IPS-20b (cell line): ENCODE measurements around the gene SOX21.

Source experiments
- H3K27ac ChIP-seq: one replicate; pipeline ENCODE4 v1.5.1; 2013; ENCODE audit warnings: low read length
- H3K27me3 ChIP-seq: 2 replicates; pipeline ENCODE4 v1.6.1; 2013; ENCODE audit warnings: mild to moderate bottlenecking, low read length, inconsistent platforms; ENCODE audit not compliant: insufficient read depth
- H3K36me3 ChIP-seq: 2 replicates; pipeline ENCODE4 v1.6.1; 2013; ENCODE audit warnings: low read depth, mild to moderate bottlenecking, inconsistent platforms, low read length, moderate library complexity; ENCODE audit not compliant: insufficient read depth
- H3K4me1 ChIP-seq: 2 replicates; pipeline ENCODE4 v1.6.1; 2013; ENCODE audit warnings: mild to moderate bottlenecking, control low read depth, inconsistent platforms, low read length, moderate library complexity; ENCODE audit not compliant: insufficient read depth
- H3K4me3 ChIP-seq: 2 replicates; pipeline ENCODE4 v1.5.1; 2013; ENCODE audit warnings: mild to moderate bottlenecking, low read length, inconsistent platforms
- H3K9ac ChIP-seq: 2 replicates; pipeline ENCODE4 v1.6.1; 2013; ENCODE audit warnings: low read depth, mild to moderate bottlenecking, inconsistent platforms, low read length, moderate library complexity
- H3K9me3 ChIP-seq: 2 replicates; pipeline ENCODE4 v1.6.1; 2013; ENCODE audit warnings: mild to moderate bottlenecking, low read depth, low read length, inconsistent platforms; ENCODE audit not compliant: insufficient read depth

Gene SOX21

DNA sequence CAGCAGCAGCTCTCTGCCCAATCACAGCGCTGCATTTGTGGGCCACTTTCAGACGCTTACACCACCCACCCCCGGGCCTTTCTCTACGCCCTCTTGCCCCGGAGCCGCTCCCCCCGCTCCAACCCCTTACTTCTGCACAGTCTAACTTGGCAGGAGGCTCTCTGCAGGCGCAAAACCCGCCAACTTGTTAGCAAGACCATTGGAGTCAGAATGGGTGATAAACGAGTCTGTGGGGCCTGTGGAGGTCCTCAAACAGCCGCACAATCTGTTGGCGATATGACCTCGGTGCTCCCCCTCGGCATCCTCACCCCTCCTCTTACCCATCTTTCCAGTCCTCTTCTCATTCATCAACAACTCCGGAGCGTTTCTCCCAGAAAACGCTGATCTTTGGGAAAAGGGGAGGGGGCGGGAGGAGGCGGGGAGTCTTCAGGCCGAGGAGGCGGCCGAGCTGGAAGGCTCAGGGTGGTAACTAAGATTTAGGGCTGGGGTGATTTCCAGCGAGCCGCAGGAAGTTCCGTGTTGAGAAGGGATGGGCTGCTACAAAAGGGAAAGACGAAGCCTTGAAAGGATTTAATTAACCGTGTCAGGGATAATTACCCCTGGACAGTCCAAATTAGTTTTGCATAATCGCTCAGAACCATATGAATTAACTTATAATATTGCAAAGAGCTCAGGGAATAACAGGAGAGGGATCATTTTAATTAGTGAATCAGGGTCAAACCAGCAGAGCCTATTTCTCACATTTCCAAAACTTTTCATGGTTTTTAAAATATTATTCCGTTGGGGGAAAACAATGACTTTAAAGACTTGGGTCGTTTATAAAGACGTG lies 4.1 kb downstream of the SOX21 start:
- Histone ChIP-seq H3K9me3 (no peaks in the 10 kb centered on the region), H3K27me3 (peaks cover 94% of the 10 kb centered on the region), H3K4me1 (peaks cover 43% of the 10 kb centered on the region; the same call in 1 of the 2 replicates), H3K36me3 (no peaks in the 10 kb centered on the region), H3K27ac (peak overlapping the region; percentile 65), H3K9ac (peak overlapping the region; percentile 87; the same call in 1 of the 2 replicates), H3K4me3 (peak overlapping the region; percentile 88)

DNA sequence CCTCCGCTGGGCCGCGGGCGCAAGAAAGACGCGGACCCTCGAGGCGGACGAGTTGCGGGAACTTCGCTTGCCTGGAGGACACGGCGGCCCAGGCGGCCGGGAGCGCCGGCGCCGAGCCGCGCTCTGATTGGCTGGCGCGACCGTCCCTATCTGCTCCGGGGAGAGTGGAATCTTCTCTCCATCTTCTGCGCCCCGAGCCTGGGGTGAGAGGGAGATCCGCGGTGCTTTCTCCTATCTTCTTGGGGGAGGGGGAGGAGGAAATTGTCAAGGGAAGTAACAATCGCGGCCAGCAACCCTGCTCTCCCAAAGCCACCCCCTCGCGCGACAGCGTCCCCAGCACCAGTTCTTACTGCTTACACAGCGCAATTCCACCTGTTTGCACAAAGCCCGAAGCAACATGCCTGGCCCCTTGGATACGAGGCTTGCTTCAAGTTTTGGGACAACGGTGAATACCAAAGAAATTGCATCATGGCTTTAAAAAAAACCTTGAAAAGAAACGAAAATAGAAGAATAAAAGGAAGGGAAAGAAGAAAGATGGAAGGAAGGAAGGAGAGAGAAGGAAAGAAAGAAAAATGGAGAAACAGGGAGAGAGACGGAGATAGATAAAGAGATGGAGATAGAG lies 4.8 kb downstream of the SOX21 start:
- Histone ChIP-seq H3K9me3 (no peaks in the 10 kb centered on the region), H3K9ac (peak overlapping the region; percentile 87), H3K36me3 (no peaks in the 10 kb centered on the region), H3K27ac (peak overlapping the region; percentile 65), H3K27me3 (peaks cover 94% of the 10 kb centered on the region), H3K4me1 (peaks cover 43% of the 10 kb centered on the region; the same call in 1 of the 2 replicates), H3K4me3 (peak overlapping the region; percentile 88)

DNA sequence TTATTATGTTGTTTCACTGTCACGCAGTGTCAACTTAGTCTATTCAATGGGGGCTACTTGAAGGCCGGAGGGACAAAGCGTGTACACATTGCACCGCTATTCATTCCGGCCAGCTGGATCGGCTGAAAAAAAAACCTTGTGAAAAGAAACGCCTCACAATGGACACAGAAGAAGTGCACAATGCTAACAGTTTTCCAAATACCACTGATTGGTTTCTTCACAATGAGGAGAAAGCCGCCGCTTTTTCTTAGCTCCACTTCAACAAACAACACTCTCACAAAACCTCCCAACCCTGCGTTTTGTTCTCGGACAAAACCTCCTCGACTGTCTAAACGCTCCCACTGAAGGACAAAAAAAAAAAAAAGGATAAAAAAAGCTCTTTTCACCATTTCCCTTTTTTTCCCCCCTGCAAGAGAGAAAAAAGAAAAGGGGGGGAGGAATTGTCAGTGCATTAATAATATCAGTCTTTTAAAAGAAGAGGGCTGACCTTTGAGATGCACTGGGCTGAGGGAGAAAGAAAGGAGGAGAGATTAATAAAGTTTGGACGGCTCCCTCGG lies 5.4 kb downstream of the SOX21 start:
- no peaks in the 10 kb centered on the region for H3K9me3 ChIP-seq
- no peaks in the 10 kb centered on the region for H3K36me3 ChIP-seq
- H3K27ac ChIP-seq = no peak overlapping the region
- peak overlapping the region; percentile 87 for H3K9ac ChIP-seq
- H3K4me1 ChIP-seq = peaks cover 43% of the 10 kb centered on the region; the same call in 1 of the 2 replicates
- peaks cover 94% of the 10 kb centered on the region for H3K27me3 ChIP-seq
- peak overlapping the region; percentile 88 for H3K4me3 ChIP-seq

DNA sequence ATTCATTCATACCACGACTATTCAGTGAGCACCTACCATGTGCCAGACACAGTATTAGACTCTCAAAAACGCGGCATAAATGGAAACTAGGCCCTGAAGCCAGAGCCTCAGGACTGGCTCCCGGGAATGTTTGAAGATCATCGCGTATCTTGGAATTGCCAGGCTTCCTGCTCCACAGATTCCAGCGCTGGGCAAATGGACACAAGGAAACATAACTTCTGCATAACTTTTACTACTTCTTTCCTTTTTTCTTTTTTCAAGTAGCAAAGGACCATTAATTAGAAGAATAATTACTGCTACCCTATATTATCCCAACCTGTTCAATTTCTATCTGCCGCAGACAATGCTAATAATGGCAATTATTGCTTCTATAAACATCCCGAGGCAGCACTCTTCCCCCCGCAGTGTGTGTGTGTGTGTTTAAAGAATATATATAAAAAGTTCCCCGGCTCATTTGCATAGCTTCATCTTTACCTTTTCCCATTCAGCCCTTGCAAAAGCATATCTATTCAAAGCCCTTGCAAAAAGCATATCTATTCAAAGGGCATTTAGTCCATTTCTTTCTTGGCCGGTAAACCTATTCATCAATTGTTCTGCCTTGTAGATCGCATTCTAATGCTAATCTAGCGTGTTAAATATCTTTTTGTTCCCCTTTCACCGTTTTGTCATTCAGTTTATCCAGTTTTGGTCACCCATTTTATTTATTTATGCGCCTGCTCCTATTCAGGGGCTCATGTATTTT lies 6.1 kb downstream of the SOX21 start:
- Histone ChIP-seq H3K36me3 (no peaks in the 10 kb centered on the region), H3K27ac (no peak overlapping the region), H3K27me3 (peaks cover 96% of the 10 kb centered on the region), H3K4me1 (peaks cover 43% of the 10 kb centered on the region; the same call in 1 of the 2 replicates), H3K4me3 (peak overlapping the region; percentile 88), H3K9me3 (no peaks in the 10 kb centered on the region), H3K9ac (no peak overlapping the region)

DNA sequence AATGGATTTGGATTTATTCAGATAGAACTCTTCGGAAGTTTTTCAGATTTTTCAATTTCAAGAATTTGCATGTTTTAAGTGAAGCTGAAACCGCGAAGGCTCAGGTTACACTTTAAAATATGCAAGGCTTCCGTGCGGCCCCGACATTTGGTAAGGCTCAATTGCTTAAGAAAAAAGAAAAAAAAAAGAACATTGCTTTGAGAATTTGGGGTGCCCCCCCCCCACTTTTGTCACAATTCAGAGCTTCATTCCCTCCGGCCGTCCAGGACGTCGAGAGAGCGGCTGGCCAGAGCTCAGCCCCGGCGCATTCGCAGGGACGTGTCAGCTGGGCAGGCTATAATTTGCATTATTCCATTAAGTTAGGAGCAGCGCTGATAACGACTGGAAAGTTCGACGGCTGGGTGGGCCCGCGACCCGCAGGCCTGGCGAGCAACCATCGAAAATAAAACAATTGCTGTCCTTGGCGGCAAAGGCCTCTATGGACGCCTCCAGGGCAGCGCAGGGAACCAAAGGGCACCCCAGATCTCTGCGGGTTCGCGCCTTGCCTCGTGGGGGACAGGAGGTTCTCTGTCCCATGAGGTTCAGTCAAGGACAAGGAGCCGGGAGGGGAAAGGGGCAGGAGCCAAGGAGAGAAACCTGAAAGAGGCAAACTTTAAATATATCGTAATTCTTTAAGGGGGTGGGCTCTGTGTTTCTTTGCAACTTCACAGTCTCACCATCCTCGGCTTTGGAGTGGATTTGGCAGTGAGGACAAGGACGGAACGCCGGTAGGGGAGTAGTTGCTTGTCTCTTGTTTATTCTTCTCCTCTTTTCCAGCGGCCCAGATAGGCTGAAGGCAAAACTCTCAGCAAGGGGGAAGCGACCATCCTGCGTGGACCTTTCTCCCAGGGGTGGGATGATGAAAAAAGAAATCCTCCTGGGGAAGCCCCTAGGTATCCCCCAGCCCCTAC lies 7.0 kb downstream of the SOX21 start:
- H3K27ac ChIP-seq = no peak overlapping the region
- H3K27me3 ChIP-seq = peaks cover 98% of the 10 kb centered on the region
- H3K36me3 ChIP-seq = no peaks in the 10 kb centered on the region
- H3K4me3 ChIP-seq = peak overlapping the region; percentile 88; the same call in 1 of the 2 replicates
- peak overlapping the region; percentile 38; the same call in 1 of the 2 replicates for H3K9ac ChIP-seq
- H3K9me3 ChIP-seq = no peaks in the 10 kb centered on the region
- H3K4me1 ChIP-seq = peaks cover 43% of the 10 kb centered on the region; the same call in 1 of the 2 replicates

DNA sequence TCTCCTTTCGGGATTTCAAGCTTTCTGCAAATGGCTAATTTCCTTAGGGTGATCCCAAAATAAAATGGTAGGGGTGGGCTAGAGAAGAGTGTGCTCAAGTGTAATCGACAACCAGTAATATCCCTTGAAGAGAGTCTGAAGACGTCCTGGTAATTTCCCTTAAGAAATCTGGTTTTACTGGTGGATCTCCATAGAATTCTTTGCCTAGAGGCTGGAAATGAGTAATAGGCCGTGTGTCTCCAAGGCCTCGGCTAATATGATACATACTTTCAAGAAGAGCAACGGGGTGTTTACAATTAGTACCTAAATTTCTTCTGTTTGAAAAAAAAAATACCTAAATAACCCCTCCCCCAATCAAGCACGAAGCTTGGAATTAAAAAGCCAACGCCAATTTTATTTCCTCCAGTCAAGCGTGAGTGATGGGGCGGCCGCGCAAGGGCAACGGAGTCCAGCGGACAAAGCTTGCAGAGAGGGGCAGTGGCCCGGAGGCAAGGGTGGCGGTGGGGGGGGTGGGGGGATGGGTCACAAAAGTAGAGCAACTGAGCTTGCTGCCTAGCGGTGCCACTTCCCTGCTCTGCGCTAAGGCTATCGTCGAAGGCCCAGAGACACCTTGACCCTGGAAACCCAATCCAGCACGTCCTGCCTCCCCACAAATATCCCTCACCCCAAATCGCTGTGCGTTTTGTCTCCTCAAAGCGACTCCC lies 7.8 kb downstream of the SOX21 start:
- no peak overlapping the region for H3K9ac ChIP-seq
- peaks cover 98% of the 10 kb centered on the region for H3K27me3 ChIP-seq
- H3K4me3 ChIP-seq = peak overlapping the region; percentile 88
- no peaks in the 10 kb centered on the region for H3K36me3 ChIP-seq
- no peaks in the 10 kb centered on the region for H3K9me3 ChIP-seq
- H3K4me1 ChIP-seq = peaks cover 35% of the 10 kb centered on the region; the same call in 1 of the 2 replicates
- no peak overlapping the region for H3K27ac ChIP-seq

GRCh38 chr13:94703721-94704314 lies 8.5 kb downstream of the SOX21 start:
- Histone ChIP-seq H3K4me1 (peaks cover 28% of the 10 kb centered on the region; the same call in 1 of the 2 replicates), H3K27ac (no peak overlapping the region), H3K9me3 (no peaks in the 10 kb centered on the region), H3K9ac (no peak overlapping the region), H3K27me3 (peaks cover 97% of the 10 kb centered on the region), H3K4me3 (peak overlapping the region; percentile 50), H3K36me3 (no peaks in the 10 kb centered on the region)

DNA sequence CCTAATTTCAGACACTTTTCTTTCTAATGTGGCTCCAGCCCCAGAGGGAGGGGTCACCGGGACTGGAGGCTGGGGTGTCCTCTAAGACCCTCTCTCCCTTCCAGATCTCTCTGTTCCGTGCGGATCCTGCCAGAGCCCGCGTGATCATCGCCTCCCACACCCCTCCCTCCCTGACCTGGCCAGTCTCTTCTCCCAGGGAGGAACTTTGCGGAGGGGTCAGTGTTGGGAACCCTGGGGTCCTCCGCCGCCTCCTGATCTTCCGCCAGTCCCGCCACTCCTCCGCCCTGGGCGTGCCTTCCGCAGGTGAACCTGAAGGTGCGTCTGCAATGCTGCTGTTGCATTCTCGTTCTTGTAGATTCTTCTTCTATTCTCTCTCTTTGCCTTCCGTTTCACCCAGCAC lies 9.1 kb downstream of the SOX21 start:
- no peak overlapping the region for H3K27ac ChIP-seq
- H3K9me3 ChIP-seq = no peaks in the 10 kb centered on the region
- H3K27me3 ChIP-seq = peaks cover 95% of the 10 kb centered on the region
- H3K4me1 ChIP-seq = peaks cover 23% of the 10 kb centered on the region; the same call in 1 of the 2 replicates
- peak overlapping the region; percentile 50 for H3K4me3 ChIP-seq
- peak overlapping the region; percentile 30; the same call in 1 of the 2 replicates for H3K9ac ChIP-seq
- H3K36me3 ChIP-seq = no peaks in the 10 kb centered on the region

GRCh38 chr13:94702181-94703041 lies 9.9 kb downstream of the SOX21 start:
- Histone ChIP-seq H3K4me1 (peaks cover 23% of the 10 kb centered on the region; the same call in 1 of the 2 replicates), H3K4me3 (peak overlapping the region; percentile 50; the same call in 1 of the 2 replicates), H3K9ac (peak overlapping the region; percentile 30; the same call in 1 of the 2 replicates), H3K36me3 (no peaks in the 10 kb centered on the region), H3K27me3 (peaks cover 88% of the 10 kb centered on the region), H3K9me3 (no peaks in the 10 kb centered on the region), H3K27ac (no peak overlapping the region)
